ENCODE measurements around the gene FAAH.

The FAAH gene

GRCh38 chr1:46451948-46452930, 58.1 kb downstream of the FAAH start:
- DNase-seq, result no peak

- DNase-seq, result no peak
Measured at GRCh38 chr1:46452931-46453325, 58.8 kb downstream of the FAAH start.

- no peak for DNase-seq
Measured at GRCh38 chr1:46453449-46453848, 59.3 kb downstream of the FAAH start.

GRCh38 chr1:46455951-46456350, 61.8 kb downstream of the FAAH start:
- DNase-seq, result no peak

GRCh38 chr1:46456411-46456963, 62.4 kb downstream of the FAAH start:
- DNase-seq, result no peak

- no peak for DNase-seq
Measured at GRCh38 chr1:46457178-46457577, 63.1 kb downstream of the FAAH start.

GRCh38 chr1:46458190-46458589, 64.1 kb downstream of the FAAH start:
- DNase-seq, result no peak

GRCh38 chr1:46458846-46459245, 64.7 kb downstream of the FAAH start:
- DNase-seq, result no peak

GRCh38 chr1:46459315-46459714, 65.2 kb downstream of the FAAH start:
- DNase-seq, result no peak

- DNase-seq, result no peak
Measured at GRCh38 chr1:46461017-46461808, 67.1 kb downstream of the FAAH start.

GRCh38 chr1:46461809-46462448, 67.8 kb downstream of the FAAH start:
- no peak for DNase-seq

Data from effector CD8-positive, alpha-beta T cell (primary cell).